Cortex of kidney (tissue), 1 donor: ENCODE data around the gene YEATS4.
"Not testable (repeated sequence)": the region's sequence is repeated elsewhere in the genome, so short reads cannot be mapped to it uniquely, and the experiment has no call there.

ENCODE experiments used
- DNase-seq: peaks from one replicate; lab custom pipeline; 2025; lab: John Stamatoyannopoulos, UW

Gene YEATS4

GRCh38 chr12:69359531-69360347, at the start of gene YEATS4:
Gene YEATS4 (plus strand): TSS chr12:69359743. CDS start chr12:69359973, 230 bp downstream.
- no peak for DNase-seq

DNA sequence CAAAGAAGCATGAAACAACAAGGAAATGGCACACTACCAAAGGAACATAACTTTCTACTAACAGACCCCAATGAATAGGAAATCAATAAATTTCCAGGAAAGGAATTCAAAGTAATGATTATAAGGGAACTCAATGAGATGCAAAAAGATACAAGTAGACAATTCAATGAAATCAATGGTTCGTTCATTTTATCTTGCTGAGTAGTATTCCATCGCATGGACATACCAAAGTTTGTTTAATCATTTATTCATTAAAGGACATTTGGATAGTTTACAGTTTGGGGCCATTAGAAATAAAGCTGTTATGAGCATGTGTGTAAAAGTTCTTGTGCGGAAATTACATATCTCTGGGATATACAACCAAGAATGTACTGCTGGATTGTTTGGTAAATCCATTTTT, 46.3 kb upstream of the YEATS4 start:
- no peak for DNase-seq

- not testable (repeated sequence) for DNase-seq
Observed at GRCh38 chr12:69316784-69317183, 42.8 kb upstream of the YEATS4 start.

GRCh38 chr12:69317233-69317632, 42.3 kb upstream of the YEATS4 start:
- not testable (repeated sequence) for DNase-seq

DNA sequence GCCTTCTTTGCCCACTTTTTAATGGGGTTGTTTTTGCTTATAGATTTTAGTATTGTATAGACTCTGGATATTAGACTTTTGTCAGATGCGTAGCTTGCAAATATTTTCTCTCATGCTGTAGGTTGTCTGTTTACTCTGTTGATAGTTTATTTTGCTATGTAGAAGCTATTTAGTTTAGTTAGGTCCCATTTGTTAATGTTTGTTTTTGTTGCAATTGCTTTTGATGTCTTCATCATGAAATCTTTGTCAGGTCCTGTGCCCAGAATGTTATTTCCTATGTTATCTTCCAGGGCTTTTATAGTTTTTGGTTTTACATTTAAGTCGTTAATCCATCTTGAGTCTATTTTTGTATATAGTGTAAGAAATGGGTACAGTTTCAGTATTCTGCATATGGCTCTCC, 41.3 kb upstream of the YEATS4 start:
- no peak for DNase-seq

DNA sequence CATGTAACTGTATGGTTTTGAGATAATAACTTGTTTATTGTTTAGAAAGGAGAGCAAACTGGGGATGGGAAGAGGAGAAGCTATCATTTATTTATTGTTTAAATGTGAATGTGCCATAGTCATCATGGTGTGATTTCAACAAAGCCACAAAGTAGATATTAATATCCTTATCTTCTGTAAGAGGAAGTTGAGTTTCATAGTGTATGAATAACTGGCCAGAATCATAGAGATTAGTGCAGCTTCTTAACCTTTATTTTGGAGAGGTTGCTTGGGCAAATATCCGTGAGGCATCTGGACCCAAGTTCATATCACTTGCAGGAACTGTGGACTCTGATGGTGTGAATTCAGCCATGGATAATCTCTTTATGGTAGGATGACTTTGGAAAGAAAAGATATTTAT, 38.2 kb upstream of the YEATS4 start:
- DNase-seq = no peak

GRCh38 chr12:69324797-69325466, 34.6 kb upstream of the YEATS4 start:
- no peak for DNase-seq

DNA sequence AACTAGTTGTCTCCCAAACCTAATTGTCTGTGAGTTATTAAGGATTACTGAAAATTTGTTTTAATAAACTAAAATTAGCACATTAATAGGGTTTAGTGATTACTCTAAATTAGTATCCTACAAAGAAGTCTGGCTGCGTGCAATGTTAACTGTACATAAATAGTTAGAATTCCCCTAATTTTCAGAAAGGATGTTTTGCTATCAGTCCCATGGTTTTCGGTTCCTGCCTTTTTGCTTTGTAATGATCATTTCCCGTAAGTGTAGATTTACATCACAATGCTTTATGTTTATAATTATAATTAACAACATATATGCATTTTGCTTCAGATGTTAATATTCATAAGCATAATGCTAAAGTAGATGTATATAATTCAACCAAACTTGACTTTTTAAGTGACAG, 31.1 kb upstream of the YEATS4 start:
- DNase-seq = no peak

DNA sequence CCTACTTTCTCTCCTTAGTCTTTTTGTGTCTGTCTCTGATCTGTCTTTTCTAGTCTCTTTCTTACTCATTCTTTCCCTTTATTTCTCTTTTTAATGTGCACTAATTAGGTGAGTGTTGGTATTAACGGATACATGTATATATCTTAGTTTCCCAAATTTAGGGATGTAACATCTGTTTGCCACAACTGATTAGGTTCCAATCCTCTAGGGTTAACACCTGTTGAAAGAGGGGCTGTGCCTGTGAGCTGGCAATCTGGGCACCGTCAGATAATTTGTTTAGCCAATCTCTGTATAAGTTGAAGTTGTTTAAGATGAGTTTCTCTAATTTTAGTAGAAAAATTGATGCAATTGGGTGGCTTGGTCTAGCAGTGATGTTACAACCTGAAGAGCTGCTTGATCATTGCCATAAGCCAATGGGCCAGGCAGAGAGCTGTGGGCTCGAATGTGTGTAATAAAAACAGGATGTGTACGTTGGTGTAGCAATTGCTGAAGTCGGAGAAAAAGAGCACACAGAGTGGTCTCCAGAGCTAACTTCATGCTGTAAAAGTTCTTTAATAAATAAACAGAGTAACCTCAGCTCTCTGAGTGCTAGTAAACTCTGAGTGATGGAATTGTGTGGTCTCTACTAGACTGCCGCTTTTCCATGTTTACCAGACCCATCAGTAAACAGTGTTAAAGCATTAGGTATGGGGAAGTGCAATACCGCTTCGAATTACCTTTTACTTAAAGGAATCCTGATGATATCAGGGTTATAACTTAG, 29.7 kb upstream of the YEATS4 start:
- no peak for DNase-seq

GRCh38 chr12:69330475-69331473, 28.8 kb upstream of the YEATS4 start:
- no peak for DNase-seq

GRCh38 chr12:69331519-69331908, 28.0 kb upstream of the YEATS4 start:
- no peak for DNase-seq

DNA sequence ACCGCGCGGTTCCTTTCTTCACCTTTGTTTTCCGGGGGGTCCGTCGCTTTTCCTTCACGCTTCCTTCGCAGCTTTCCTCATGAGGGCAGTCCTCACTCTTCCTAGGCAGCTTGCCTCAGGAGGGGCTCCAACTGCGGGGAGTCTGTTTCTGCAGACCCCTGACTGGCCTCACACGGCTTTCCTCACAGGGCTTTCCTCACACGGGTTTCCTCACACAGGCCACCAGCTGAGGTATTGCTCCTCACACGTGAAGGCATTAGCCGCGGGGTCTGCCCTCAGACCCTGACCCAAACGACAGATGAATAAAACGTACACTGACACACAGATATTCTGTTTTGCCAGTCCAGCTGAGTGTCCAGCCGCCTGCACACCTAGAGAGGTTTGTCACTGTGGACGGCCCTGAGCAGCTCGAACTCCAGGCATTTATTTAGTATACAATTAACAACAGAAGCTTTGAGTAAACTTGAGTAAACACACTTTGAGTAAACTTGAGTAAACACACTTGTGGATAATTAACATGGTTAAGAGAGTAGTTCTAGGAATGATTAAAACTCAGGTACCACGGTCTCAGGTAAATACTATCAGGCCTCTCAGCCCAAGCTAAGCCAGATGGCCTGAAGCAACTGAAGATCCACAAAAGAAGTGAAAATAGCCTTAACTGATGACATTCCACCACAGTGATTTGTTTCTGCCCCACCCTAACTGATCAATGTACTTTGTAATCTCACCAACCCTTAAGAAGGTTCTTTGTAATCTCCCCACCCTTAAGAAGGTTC, 27.4 kb upstream of the YEATS4 start:
- no peak for DNase-seq

DNA sequence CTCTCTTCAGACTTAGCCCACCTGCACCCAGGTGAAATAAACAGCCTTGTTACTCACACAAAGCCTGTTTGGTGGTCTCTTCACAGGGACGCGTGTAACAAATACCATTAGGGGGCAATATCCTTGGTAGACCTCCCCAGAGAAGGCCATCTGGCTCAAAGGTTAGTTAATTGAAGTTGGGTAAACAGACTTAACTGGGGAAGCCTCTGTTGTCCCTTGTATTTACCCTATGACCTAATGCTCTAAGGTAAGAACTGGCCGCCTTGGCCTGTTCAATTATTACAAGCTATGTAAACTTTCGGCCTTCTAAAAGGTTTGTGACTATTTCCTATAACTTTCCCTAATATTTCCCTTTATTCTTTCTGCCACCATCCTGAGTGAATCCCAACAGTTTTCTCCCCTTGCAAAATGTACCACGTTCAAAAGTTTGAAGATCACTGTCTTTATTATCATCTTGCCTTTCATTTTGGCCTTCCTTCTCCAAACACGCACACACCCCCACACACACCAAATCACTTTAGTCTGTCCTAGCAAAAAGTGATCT, 26.7 kb upstream of the YEATS4 start:
- no peak for DNase-seq

DNA sequence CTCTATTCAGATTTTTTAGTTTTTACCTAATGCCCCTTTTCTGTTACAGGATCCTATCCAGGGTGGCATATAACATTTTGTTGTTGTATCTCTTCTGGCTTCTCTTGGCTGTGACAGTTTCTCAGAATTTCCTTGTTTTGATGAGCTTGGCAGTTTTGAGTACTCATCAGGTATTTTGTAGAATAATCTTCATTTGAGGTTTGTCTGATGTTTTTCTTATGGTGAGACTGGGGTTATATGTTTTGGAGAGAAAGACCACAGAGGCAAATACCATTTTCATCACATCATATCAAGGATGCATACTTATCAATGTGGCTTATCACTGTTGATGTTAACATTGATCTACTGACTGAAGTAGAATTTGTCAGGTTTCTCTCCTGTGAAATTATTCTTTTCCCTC, 25.4 kb upstream of the YEATS4 start:
- DNase-seq = no peak

DNA sequence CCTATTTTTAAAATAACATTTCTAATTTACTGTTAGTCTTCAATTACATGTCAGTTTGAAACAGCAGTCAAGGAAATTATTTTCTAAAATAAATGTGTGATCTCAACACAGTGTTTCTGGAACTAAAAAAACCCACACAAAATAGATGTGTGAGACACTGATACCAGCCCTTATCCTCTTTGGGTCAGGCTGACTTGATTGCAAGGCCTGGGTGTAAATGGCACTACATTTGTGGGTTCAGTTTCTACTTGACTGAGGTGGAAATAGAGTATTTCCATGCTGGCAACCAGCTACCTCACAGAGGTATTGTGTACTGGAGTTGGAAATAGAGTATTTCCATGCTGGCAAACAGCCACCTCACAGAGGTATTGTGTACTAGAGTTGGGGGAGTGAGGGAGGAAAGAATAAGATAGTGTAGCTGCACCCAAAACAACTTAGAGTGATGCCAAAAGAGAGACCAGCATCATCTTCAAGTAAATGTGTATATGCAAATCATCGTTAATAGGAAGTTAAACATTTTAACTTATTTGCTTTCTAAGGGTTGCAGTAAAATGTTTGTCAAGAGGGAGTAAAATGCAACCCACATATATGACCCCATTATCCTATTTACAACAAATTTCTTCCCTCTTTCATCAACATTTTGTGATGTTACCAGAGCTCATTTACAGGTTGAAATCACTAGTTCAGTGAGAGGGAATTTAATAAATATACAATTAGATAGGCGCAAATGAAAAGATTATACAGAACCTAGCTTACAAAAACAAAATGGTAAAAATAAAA, 22.0 kb upstream of the YEATS4 start:
- no peak for DNase-seq

GRCh38 chr12:69338120-69338859, 21.3 kb upstream of the YEATS4 start:
- DNase-seq = no peak

DNA sequence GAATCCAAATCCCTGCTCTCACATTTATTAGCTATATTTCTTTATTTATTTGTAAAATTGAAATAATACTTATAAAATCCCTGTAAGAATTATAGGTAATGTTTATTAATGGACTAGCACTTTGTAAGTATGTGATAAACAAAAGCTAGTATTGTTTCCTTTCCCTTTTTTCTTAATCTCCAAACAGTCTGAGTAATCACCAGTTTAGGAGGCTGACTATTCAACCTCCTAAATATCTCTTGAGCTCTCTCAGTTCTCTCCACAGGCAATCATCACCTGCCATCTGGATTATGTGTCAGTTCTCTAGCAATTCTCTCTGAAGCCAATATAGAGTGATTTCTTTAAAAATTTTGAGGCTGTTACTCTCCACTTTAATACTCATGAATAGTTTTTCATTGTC, 20.6 kb upstream of the YEATS4 start:
- no peak for DNase-seq

DNA sequence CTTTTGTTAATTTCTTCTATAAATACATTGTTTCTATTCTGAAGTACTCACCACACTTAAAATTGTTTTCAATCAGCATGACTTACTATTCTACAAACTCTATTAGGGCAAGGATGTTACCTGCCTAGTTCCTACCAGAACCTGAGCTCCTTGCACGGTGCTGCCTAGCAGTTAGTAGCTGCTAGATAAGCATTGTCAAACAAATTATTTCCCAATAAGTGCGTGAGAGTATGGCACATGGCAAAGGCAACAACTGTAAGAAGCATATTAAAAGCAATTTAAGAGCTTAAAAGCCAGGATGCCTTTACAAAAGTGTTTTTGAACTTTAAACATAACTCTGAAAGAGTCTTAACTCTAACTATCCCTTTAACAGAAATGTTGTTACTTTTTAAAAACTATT, 19.5 kb upstream of the YEATS4 start:
- no peak for DNase-seq

- no peak for DNase-seq
Observed at GRCh38 chr12:69341328-69341727, 18.2 kb upstream of the YEATS4 start.
